GM23338 (cell line): Measurements from ENCODE around the gene NEUROD1.

Experiments used
- CTCF ChIP-seq, 2 experiments: fragments of 200-600 bp in 1 of 2; sonication (generic) in 1 of 2; conservative IDR thresholded peaks; 2 replicates each; pipeline versions ENCODE4 v1.5.1 to v1.6.1; 2016 to 2017; ENCODE audit warnings: antibody characterized with exemption in 2 of 2, low read depth in 2 of 2, mild to moderate bottlenecking in 2 of 2, moderate library complexity in 1 of 2
- JUNB ChIP-seq: IDR thresholded peaks from one replicate; pipeline ENCODE4 v1.6.1; 2016; ENCODE audit warnings: antibody characterized with exemption; ENCODE audit not compliant: unreplicated experiment

GRCh38 chr2:181685150-181685688 lies 4.9 kb upstream of the NEUROD1 start:
- TF ChIP-seq CTCF (conservative IDR thresholded peaks at IDR 0.05; ENCODE audit: low read depth in 2 of 2), result no peak
- TF ChIP-seq JUNB, result no peak
